Natural killer cell (primary cell): ENCODE results near the gene THSD4. TPM values are rescaled to one million over a fixed set of nuclear protein-coding genes. Genes with fewer than 3 reads are reported as not detected.

ENCODE experiments used
- ATAC-seq, 3 donors: fragments of 150-1000 bp in 2 of 3; fragments of 200-7000 bp in 1 of 3; cut with Tn5 transposase; 1 replicate in 1 of 3; 2 replicates in 2 of 3; pipeline ENCODE4 v1.10.0; 2021; ENCODE audit warnings: mild to moderate bottlenecking in 2 of 3, moderate library complexity in 2 of 3
- DNase-seq, 2 donors: peaks; one replicate each; pipeline versions ENCODE4 v3.0.0 to v3.0.0-alpha.2; 2013 to 2021; ENCODE audit warnings: mixed read lengths in 1 of 2
- H3K27ac ChIP-seq: one replicate; pipeline ENCODE4 v1.5.1; 2013; ENCODE audit warnings: mild to moderate bottlenecking, low read length
- H3K27me3 ChIP-seq: one replicate; pipeline ENCODE4 v1.6.1; 2013; ENCODE audit warnings: low read length; ENCODE audit not compliant: control insufficient read depth, insufficient read depth
- H3K36me3 ChIP-seq: one replicate; pipeline ENCODE4 v1.6.1; 2013; ENCODE audit warnings: low read length; ENCODE audit not compliant: control insufficient read depth, insufficient read depth
- H3K4me1 ChIP-seq: one replicate; pipeline ENCODE4 v1.6.1; 2013; ENCODE audit warnings: low read length; ENCODE audit not compliant: control insufficient read depth, insufficient read depth
- H3K4me3 ChIP-seq: one replicate; pipeline ENCODE4 v1.5.1; 2013; ENCODE audit warnings: low read length
- H3K9me3 ChIP-seq: one replicate; pipeline ENCODE4 v1.6.1; 2013; ENCODE audit warnings: low read length; ENCODE audit not compliant: control insufficient read depth, insufficient read depth
- H3K27ac Mint-ChIP-seq, 2 donors: one replicate each; pipeline ENCODE4 v1.8.0; 2022; ENCODE audit warnings: mild to moderate bottlenecking in 2 of 2, mixed read lengths in 2 of 2, moderate library complexity in 1 of 2
- H3K27me3 Mint-ChIP-seq, 2 donors: one replicate each; pipeline ENCODE4 v1.8.0; 2022; ENCODE audit warnings: low read depth in 2 of 2, mixed read lengths in 2 of 2
- H3K36me3 Mint-ChIP-seq: one replicate; pipeline ENCODE4 v1.8.0; 2022; ENCODE audit warnings: mixed read lengths
- H3K4me1 Mint-ChIP-seq, 2 donors: one replicate each; pipeline ENCODE4 v1.8.0; 2022; ENCODE audit warnings: mixed read lengths in 2 of 2
- H3K4me3 Mint-ChIP-seq: one replicate; pipeline ENCODE4 v1.8.0; 2022; ENCODE audit warnings: mild to moderate bottlenecking, moderate library complexity, mixed read lengths
- H3K9me3 Mint-ChIP-seq, 2 donors: one replicate each; pipeline ENCODE4 v1.8.0; 2022; ENCODE audit warnings: mixed read lengths in 2 of 2
- WGBS: methylation state at CpG from one replicate; pipeline ENCODE4 v1.1.7; 2013; ENCODE audit warnings: missing lambda C conversion rate; ENCODE audit not compliant: insufficient coverage; 5-methylcytosine and 5-hydroxymethylcytosine counted together
- intact Hi-C: fragments of 100-400 bp; cut with micrococcal nuclease; formaldehyde crosslinking; loops from one replicate; pipeline ENCODE4 v1.14.2; 2022
- total RNA-seq, 4 donors: library from RNA; stranded (reverse); fragments of 120-200 nt in 1 of 4; gene quantifications; one replicate each; pipeline versions ENCODE4 v1.2.3 to v1.2.4, GENCODE V29; 2013 to 2022
- TF ChIP-seq, protein P1 (sequence below): fragments of 200-600 bp; IDR thresholded peaks from one replicate; pipeline ENCODE4 v1.8.0; 2022; ENCODE audit warnings: antibody characterized with exemption

Gene THSD4
- total RNA-seq, 3 donors from 2014 or later (not counting 1 experiment from before 2014, with no cell fraction given) = not detected

DNA sequence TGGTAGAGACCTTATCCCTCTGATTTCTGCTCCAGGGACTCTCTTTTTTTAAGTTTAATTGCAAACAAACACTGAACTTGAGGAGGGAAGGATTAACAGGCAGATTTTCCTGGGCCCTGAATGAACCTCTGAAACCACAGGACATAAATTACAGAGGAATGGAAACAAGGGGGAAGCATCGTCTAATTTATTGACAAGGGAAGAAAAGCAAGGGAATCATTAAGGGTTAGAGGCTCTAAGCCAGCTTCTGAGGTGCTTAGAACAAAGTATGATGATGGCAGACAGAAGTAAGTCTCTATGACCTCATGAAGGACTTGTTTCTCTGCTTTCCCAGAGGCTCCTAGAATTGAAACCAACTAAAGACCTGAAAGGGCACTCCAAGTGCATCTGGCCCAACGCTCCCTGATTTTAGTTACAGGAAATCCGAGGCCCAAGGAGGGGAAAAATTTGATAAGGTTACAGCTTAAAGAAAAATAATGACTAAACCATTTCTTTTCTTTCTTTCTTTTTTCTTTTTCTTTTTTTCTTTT is 450.4 kb downstream of the THSD4 start:
- Mint-ChIP-seq H3K4me3 (no peak overlapping the region), H3K36me3 (no peaks in the 10 kb centered on the region), H3K9me3 (no peaks in the 10 kb centered on the region), H3K4me1 (no peaks in the 10 kb centered on the region), H3K27ac (no peak overlapping the region), H3K27me3 (peaks cover 5 to 6% of the 10 kb centered on the region in 2 donors)
- H3K4me3 ChIP-seq = no peak overlapping the region
- TF ChIP-seq, protein P1, sequence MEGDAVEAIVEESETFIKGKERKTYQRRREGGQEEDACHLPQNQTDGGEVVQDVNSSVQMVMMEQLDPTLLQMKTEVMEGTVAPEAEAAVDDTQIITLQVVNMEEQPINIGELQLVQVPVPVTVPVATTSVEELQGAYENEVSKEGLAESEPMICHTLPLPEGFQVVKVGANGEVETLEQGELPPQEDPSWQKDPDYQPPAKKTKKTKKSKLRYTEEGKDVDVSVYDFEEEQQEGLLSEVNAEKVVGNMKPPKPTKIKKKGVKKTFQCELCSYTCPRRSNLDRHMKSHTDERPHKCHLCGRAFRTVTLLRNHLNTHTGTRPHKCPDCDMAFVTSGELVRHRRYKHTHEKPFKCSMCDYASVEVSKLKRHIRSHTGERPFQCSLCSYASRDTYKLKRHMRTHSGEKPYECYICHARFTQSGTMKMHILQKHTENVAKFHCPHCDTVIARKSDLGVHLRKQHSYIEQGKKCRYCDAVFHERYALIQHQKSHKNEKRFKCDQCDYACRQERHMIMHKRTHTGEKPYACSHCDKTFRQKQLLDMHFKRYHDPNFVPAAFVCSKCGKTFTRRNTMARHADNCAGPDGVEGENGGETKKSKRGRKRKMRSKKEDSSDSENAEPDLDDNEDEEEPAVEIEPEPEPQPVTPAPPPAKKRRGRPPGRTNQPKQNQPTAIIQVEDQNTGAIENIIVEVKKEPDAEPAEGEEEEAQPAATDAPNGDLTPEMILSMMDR = no peak
- H3K27me3 ChIP-seq = no peaks in the 10 kb centered on the region
- no peaks in the 10 kb centered on the region for H3K9me3 ChIP-seq
- H3K27ac ChIP-seq = no peak overlapping the region
- 39% methylated on average over 3 of the region's 3 CpGs for WGBS
- intact Hi-C loops = no loop called here
- H3K36me3 ChIP-seq = no peaks in the 10 kb centered on the region
- DNase-seq (no peak), ATAC-seq (no peak)
- H3K4me1 ChIP-seq = no peaks in the 10 kb centered on the region

DNA sequence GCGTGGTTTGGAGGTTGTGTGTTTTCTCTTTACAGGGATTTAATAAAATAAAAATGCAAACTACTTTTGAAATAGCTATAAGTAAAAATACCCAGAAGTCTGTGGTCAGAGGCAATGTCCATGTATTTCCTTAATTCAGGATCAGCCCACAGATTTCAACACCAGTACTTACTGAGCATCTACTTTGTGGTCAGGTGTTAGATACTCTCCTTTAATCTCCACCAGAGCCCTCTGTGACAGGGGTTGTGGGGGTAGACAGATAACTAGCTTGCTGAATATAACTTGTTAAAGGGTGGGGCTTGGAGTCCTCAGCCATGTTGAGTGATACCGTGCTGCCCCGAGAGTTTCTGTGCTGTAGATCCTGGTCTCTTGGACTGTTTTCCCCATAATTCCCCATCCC is 451.0 kb downstream of the THSD4 start:
- Histone ChIP-seq H3K36me3 (no peaks in the 10 kb centered on the region), H3K9me3 (no peaks in the 10 kb centered on the region), H3K4me1 (no peaks in the 10 kb centered on the region), H3K4me3 (no peak overlapping the region), H3K27me3 (no peaks in the 10 kb centered on the region), H3K27ac (no peak overlapping the region)
- Mint-ChIP-seq H3K4me1 (no peaks in the 10 kb centered on the region), H3K27me3 (peaks cover 3 to 5% of the 10 kb centered on the region in 2 donors), H3K4me3 (no peak overlapping the region), H3K9me3 (no peaks in the 10 kb centered on the region), H3K36me3 (no peaks in the 10 kb centered on the region), H3K27ac (no peak overlapping the region)
- TF ChIP-seq, protein P1 = no peak
- intact Hi-C loops = no loop called here
- ATAC-seq (no peak), DNase-seq (no peak)
- WGBS = 86% methylated on average over 2 of the region's 3 CpGs

DNA sequence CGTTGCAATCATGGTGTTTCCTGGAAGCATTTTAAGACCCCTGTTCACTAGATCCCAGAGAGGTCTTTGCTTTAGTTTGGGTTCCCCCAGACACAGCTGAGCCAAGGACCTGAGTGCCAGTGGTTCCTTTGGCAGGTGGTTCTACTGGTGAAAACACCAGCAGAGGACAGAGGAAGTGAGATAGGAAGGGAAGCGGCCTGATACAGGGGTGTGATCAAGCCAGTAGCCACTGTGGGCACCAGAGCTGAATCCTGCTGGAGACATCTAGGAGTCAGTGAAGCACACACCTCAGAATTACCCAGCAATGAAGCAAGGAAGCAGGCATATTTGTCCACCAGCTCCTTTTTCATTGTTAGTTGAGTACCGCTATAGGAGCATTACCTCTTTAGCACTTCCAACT is 451.9 kb downstream of the THSD4 start:
- Mint-ChIP-seq H3K27ac (no peak overlapping the region), H3K4me1 (no peaks in the 10 kb centered on the region), H3K36me3 (no peaks in the 10 kb centered on the region), H3K9me3 (no peaks in the 10 kb centered on the region), H3K4me3 (no peak overlapping the region), H3K27me3 (peaks cover 0 to 5% of the 10 kb centered on the region in 2 donors)
- DNase-seq (no peak), ATAC-seq (no peak)
- TF ChIP-seq, protein P1 = no peak
- intact Hi-C loops = no loop called here
- Histone ChIP-seq H3K36me3 (no peaks in the 10 kb centered on the region), H3K4me3 (no peak overlapping the region), H3K4me1 (no peaks in the 10 kb centered on the region), H3K27ac (no peak overlapping the region), H3K9me3 (no peaks in the 10 kb centered on the region), H3K27me3 (no peaks in the 10 kb centered on the region)
- WGBS = 89% methylated on average over 3 of the region's 3 CpGs

DNA sequence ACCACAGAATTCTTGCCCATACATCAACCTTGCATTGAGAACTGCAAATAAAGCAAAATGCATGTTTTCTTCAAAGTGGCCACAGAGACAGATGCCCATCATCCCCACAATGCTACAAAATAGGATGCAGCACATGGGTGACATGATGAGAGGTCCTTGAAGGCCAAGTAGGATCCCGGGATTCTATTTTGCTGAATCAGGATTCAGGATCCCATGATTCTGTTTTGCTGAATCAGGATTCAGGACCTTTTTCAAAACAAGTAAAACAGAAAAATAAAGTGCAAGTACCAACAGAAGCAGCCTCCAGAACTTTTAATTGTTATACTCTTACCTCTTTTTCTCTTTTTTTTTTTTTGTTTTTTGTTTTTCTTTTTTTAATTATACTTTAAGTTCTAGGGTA is 453.0 kb downstream of the THSD4 start:
- no peaks in the 10 kb centered on the region for H3K36me3 ChIP-seq
- H3K4me3 Mint-ChIP-seq = no peak overlapping the region
- H3K9me3 ChIP-seq = no peaks in the 10 kb centered on the region
- no peaks in the 10 kb centered on the region for H3K27me3 ChIP-seq
- TF ChIP-seq, protein P1 = no peak
- no peak overlapping the region for H3K27ac ChIP-seq
- no peak overlapping the region for H3K27ac Mint-ChIP-seq
- intact Hi-C loops = no loop called here
- no peak for DNase-seq
- no peak for ATAC-seq
- no peak overlapping the region for H3K4me3 ChIP-seq
- 100% methylated on average over 1 of the region's 1 CpG for WGBS
- H3K9me3 Mint-ChIP-seq = no peaks in the 10 kb centered on the region
- no peaks in the 10 kb centered on the region for H3K4me1 Mint-ChIP-seq
- no peaks in the 10 kb centered on the region for H3K4me1 ChIP-seq
- no peaks in the 10 kb centered on the region for H3K36me3 Mint-ChIP-seq
- peaks cover 4 to 5% of the 10 kb centered on the region in 2 donors for H3K27me3 Mint-ChIP-seq
